Peyer's patch (tissue), 4 donors: ENCODE data around the gene MAP2. TPM values are rescaled to one million over a fixed set of nuclear protein-coding genes. Genes with fewer than 3 reads are reported as not detected.

Experiments used
- DNase-seq, 3 donors: peaks; one replicate each; pipeline ENCODE4 v3.0.0-alpha.2; 2017 to 2019
- H3K27ac ChIP-seq, 4 donors: fragments of 200-600 bp; sonication (generic); one replicate each; pipeline ENCODE4 v1.5.1; 2016 to 2019
- H3K27me3 ChIP-seq, 2 donors: fragments of 200-600 bp; sonication (generic); one replicate each; pipeline ENCODE4 v1.5.1; 2019
- H3K36me3 ChIP-seq, 3 donors: fragments of 200-600 bp; sonication (generic); one replicate each; pipeline ENCODE4 v1.5.1; 2016 to 2019
- H3K4me1 ChIP-seq, 4 donors: fragments of 200-600 bp; sonication (generic); one replicate each; pipeline ENCODE4 v1.5.1; 2016 to 2019
- H3K4me3 ChIP-seq, 4 donors: fragments of 200-600 bp; sonication (generic); 1 replicate in 3 of 4; 2 replicates in 1 of 4; pipeline ENCODE4 v1.5.1; 2016 to 2019; ENCODE audit warnings: mild to moderate bottlenecking in 1 of 4
- H3K9me3 ChIP-seq, 4 donors: fragments of 200-600 bp; sonication (generic); one replicate each; pipeline ENCODE4 v1.5.1; 2016 to 2019; ENCODE audit warnings: mild to moderate bottlenecking in 1 of 4
- POLR2A ChIP-seq, 2 donors: fragments of 450-650 bp; IDR thresholded peaks; one replicate each; pipeline ENCODE4 v1.5.1; 2017; ENCODE audit warnings: antibody characterized with exemption in 2 of 2, mild to moderate bottlenecking in 2 of 2, moderate library complexity in 2 of 2
- total RNA-seq, 4 donors: library from RNA; depleted of rRNA; stranded (reverse); fragments of >200 nt; gene quantifications; one replicate each; pipeline ENCODE4 v1.1.0, GENCODE V29; 2016
- TF ChIP-seq, protein P1 (sequence below), 6 experiments: fragments of 450-650 bp in 4 of 6; fragments of 200-600 bp in 2 of 6; sonication (generic) in 1 of 6; IDR thresholded peaks; one replicate each; pipeline ENCODE4 v1.5.1; 2017 to 2019; ENCODE audit warnings: antibody characterized with exemption in 6 of 6, mild to moderate bottlenecking in 3 of 6, moderate library complexity in 1 of 6

MAP2 gene
- total RNA-seq, 4 donors from 2014 or later: 0.70 to 19.8 (median 4.1) TPM

DNA sequence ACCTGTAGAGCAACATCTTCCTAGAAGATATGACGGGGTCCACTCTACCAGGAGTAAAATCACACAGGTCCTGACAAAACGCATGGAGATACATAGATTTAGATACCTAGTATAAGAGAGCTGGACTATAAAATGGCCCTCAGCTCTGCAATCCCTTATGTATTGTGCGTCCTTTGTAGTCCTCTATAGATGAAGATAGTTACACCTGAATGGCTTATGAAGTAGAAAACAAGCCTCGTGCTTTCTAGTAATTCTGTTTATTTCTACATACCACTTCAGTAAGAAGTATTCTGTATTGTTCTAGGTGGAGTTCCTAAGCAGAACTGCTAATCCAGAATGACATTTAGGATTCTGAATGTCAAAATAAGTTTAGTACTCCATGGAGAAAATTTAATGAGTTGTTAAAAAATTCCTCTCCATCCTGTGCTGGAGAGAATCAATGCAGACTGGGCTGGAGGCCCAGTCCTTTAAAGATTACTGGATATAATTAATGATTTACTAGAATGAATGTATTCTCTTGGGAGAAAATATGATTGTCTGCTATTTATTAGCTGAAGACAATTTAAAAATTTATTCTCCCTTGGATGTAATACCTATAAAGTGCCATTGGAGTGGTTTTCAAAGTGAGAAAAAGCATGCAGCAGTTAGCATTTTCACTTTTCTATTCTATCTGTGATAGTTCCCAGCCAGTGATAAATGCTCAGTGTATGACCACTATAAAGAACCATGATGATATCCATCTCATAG, 200.5 kb downstream of the MAP2 start:
- Histone ChIP-seq H3K4me1 (no peaks in the 10 kb centered on the region), H3K36me3 (no peaks in the 10 kb centered on the region), H3K9me3 (no peaks in the 10 kb centered on the region), H3K27me3 (no peaks in the 10 kb centered on the region), H3K4me3 (no peak overlapping the region), H3K27ac (no peak overlapping the region)
- TF ChIP-seq, protein P1, sequence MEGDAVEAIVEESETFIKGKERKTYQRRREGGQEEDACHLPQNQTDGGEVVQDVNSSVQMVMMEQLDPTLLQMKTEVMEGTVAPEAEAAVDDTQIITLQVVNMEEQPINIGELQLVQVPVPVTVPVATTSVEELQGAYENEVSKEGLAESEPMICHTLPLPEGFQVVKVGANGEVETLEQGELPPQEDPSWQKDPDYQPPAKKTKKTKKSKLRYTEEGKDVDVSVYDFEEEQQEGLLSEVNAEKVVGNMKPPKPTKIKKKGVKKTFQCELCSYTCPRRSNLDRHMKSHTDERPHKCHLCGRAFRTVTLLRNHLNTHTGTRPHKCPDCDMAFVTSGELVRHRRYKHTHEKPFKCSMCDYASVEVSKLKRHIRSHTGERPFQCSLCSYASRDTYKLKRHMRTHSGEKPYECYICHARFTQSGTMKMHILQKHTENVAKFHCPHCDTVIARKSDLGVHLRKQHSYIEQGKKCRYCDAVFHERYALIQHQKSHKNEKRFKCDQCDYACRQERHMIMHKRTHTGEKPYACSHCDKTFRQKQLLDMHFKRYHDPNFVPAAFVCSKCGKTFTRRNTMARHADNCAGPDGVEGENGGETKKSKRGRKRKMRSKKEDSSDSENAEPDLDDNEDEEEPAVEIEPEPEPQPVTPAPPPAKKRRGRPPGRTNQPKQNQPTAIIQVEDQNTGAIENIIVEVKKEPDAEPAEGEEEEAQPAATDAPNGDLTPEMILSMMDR (IDR thresholded peaks at IDR 0.05): no peak
- TF ChIP-seq POLR2A (IDR thresholded peaks at IDR 0.05): no peak
- DNase-seq: no peak

DNA sequence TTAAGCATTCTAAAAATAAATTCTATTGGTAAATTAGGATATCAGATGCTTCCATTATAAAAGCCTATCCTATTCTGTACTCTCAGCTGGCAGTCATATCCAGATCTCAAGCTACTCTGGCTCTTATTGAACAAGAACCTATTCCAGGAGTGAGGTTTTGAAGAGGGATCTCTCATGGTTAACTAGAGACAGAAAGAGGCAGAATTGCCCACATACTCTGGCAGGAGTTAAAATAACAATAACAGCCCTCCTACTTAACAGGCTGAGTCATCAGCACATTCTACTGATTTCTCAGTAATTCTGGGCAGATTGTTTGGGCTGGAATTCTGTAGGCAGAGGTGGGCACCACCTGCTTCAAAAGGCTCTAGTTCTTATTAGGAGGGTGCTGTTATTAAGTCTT, 205.8 kb downstream of the MAP2 start:
- no peak overlapping the region for H3K4me3 ChIP-seq
- no peaks in the 10 kb centered on the region for H3K4me1 ChIP-seq
- no peaks in the 10 kb centered on the region for H3K27me3 ChIP-seq
- H3K9me3 ChIP-seq: no peaks in the 10 kb centered on the region
- H3K27ac ChIP-seq: no peak overlapping the region
- DNase-seq: no peak
- no peaks in the 10 kb centered on the region for H3K36me3 ChIP-seq
- TF ChIP-seq, protein P1 (IDR thresholded peaks at IDR 0.05): no peak
- no peak for TF ChIP-seq POLR2A (IDR thresholded peaks at IDR 0.05)

- no peak for TF ChIP-seq POLR2A (IDR thresholded peaks at IDR 0.05)
- TF ChIP-seq, protein P1 (IDR thresholded peaks at IDR 0.05): no peak
- Histone ChIP-seq H3K36me3 (no peaks in the 10 kb centered on the region), H3K27ac (no peak overlapping the region), H3K27me3 (no peaks in the 10 kb centered on the region), H3K9me3 (no peaks in the 10 kb centered on the region), H3K4me1 (no peaks in the 10 kb centered on the region), H3K4me3 (no peak overlapping the region)
- no peak for DNase-seq
These were observed 210.1 kb downstream of the MAP2 start for GRCh38 chr2:209633911-209634310.

DNA sequence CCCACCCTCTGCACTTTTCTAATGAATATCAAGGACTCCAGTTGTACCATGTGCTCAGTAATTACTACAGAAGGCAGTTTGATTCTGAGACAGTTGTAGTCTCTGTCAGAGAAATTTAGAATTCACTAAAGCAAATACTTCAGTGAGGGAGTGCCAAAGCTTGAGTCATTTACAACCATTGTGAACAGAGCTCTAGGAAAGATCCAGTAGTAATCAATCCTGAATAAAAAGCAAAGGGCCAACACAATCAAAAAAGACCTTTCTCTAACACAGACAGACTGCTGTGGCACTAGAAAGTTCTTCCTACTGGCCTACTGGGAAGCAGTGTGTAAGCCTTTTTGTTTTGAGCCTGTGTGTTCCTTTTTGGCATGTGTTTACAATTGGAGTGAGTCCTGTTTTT, 212.2 kb downstream of the MAP2 start:
- H3K36me3 ChIP-seq: no peaks in the 10 kb centered on the region

GRCh38 chr2:209637293-209637692, 213.4 kb downstream of the MAP2 start:
- Histone ChIP-seq H3K36me3 (no peaks in the 10 kb centered on the region), H3K4me3 (no peak overlapping the region), H3K27me3 (no peaks in the 10 kb centered on the region), H3K4me1 (no peaks in the 10 kb centered on the region), H3K27ac (no peak overlapping the region), H3K9me3 (no peaks in the 10 kb centered on the region)
- DNase-seq: no peak
- TF ChIP-seq POLR2A (IDR thresholded peaks at IDR 0.05): no peak
- TF ChIP-seq, protein P1 (IDR thresholded peaks at IDR 0.05): no peak

More for the DNA sequence above, 212.2 kb downstream of the MAP2 start:
- DNase-seq: no peak
- Histone ChIP-seq H3K9me3 (no peaks in the 10 kb centered on the region), H3K27ac (no peak overlapping the region), H3K27me3 (no peaks in the 10 kb centered on the region), H3K4me1 (no peaks in the 10 kb centered on the region), H3K4me3 (no peak overlapping the region)
- TF ChIP-seq POLR2A (IDR thresholded peaks at IDR 0.05): no peak
- TF ChIP-seq, protein P1 (IDR thresholded peaks at IDR 0.05): no peak
